ENCODE results near the gene OR14J1.
"Not testable (repeated sequence)": the region's sequence is repeated elsewhere in the genome, so short reads cannot be mapped to it uniquely, and the experiment has no call there.

OR14J1 gene

DNA sequence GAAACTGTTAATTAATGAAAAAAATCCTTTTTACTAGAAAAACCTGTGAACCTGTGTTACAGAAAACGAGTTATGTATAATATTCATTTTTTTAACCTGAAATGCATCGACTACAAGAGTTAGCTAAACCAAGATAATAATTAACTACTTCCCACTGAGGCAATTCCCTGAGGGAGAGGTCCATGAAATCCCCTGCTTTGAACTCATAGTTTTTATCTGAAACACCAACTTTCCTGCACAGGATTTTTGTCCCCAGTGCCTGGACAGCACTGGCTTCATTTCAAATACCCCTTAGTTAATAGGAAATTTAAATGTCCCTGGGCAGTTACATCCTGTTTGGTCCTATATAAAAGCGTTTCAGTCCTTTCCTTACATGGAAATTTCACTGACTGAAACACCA, at the start of gene OR14J1:
TSS of gene OR14J1 (plus strand) at position 386 of the 400 bp plus-strand sequence. CDS start 4,989 bp downstream, outside the sequence.
- DNase-seq (ENCODE audit: low read depth in 2 of 2) = no peak

DNA sequence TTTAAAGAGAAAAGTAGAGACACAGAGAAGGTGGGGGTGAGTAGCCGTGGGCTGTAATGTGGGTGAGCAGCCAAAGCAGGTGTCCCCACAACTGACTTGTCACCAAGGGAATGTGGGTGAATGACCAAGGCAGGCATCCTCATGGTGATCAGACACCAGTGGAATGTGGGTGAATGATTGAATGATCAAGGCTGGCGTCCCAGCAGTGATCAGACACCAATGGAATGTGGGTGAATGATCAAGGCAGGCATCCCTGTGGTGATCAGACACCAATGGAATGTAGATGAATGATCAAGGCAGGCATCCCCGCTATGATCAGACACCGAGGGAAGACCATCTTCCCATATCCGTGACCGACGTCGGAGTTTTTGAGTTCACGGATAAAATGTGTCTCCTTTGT, 49.8 kb upstream of the OR14J1 start:
- DNase-seq (ENCODE audit: low read depth in 2 of 2) = no peak

DNA sequence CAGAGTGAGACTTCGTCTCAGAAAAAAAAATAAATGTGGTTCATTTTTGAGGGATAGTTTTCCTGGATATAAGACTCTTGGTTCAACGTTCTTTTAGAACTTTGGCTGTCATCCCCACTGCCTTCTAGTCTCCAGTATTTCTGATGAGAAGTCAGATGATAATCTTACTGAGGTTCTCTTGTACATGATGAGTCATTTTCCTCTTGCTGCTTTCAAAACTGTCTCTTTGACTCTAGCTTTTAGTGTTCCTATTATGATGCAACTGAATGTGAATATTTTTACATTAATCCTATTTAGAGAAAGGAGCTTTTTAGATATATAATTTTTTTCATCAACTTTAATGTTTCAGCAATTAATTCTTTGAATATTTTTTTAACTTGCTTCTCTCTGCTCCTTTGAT, 46.0 kb upstream of the OR14J1 start:
- DNase-seq (ENCODE audit: low read depth in 2 of 2) = no peak

- DNase-seq (ENCODE audit: low read depth in 2 of 2) = no peak
Measured at GRCh38 chr6:29259721-29260120, 41.8 kb upstream of the OR14J1 start.

DNA sequence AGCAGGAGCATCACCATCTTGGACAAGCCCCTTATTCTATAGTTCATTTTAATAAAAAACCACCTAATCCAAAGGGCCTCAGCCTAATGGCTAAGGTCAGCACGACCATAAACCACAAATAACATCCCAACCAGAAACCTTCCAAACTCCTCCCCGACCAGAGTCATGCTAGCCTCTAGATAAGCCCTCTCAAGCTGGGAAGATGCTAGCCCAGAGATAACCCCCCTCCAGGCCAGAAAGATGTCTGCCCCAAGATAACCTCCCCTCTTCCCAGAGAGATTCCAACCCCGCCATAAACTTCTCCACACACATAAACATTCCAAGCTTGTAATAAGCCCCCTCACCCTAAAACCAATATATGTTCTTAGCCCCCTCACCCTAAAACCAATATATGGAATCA, 38.5 kb upstream of the OR14J1 start:
- no peak for DNase-seq (ENCODE audit: low read depth in 2 of 2)

- DNase-seq (ENCODE audit: low read depth in 2 of 2) = no peak
Measured at GRCh38 chr6:29294499-29294914, 7.0 kb upstream of the OR14J1 start.

DNA sequence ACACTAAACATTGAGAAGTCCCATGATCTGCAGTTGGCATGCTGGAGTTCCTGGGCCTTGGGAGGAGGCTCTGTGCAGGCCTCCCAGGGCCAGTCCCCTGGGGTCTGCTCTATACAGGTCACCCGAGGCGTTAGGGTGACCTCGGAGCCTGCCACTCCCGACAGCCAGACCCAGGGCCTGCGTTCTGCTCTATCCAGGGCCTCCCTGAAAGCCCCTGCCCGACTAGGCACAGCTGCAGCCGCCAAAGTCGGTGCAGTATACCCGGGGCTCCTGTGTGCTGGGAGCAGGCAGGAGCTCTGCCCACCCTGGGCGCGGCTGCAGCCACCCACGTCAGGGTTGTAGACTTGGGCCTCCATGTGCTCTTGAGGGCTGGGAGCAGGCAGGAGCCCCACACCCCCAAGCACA, 6.3 kb upstream of the OR14J1 start:
- DNase-seq (ENCODE audit: low read depth in 2 of 2) = no peak

- DNase-seq (ENCODE audit: low read depth in 2 of 2) = no peak
Measured at GRCh38 chr6:29295623-29296022, 5.9 kb upstream of the OR14J1 start.

DNA sequence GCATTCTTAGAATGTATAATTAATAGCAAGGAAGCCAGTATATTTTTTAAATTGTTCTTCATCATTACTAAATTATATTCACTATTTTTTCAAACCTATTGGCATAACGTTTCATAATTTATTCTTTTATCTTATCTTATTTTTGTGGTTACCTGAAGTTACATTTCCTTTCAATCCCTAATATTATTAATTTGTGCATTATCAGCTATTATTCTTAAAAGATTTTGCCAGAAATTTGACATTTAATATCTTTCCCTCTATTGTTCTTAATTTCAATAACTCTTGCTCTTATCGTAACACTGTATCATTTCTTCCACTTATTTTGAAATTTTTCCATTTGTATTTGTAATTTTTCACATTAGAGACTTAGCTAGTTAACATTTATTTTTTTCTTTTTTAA, 18.4 kb downstream of the OR14J1 start:
- no peak for DNase-seq (ENCODE audit: low read depth in 2 of 2)

- not testable (repeated sequence) for DNase-seq (ENCODE audit: low read depth in 2 of 2)
Measured at GRCh38 chr6:29323332-29323731, 21.8 kb downstream of the OR14J1 start.

DNA sequence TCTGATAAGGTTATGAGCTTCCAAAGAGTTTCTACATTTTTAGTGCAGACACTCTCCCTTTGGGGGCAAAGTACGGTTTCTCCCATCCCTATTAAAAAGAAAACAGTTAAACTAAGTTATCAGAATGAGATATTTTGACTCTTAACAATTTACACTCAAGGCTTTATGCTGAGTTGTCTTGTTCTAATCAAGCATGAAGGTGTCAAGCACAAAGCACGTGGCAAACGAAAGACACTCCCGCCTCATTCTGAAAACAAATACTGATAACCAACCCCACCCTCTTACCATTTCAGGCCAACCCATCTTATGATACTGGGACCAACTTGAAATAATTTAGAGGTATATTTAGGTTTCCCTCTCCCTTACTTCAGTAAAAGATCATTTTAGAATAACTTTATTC, 24.3 kb downstream of the OR14J1 start:
- DNase-seq (ENCODE audit: low read depth in 2 of 2) = no peak

- no peak for DNase-seq (ENCODE audit: low read depth in 2 of 2)
Measured at GRCh38 chr6:29332676-29333075, 31.2 kb downstream of the OR14J1 start.

GRCh38 chr6:29336269-29336668, 34.8 kb downstream of the OR14J1 start:
- DNase-seq (ENCODE audit: low read depth in 2 of 2) = no peak

DNA sequence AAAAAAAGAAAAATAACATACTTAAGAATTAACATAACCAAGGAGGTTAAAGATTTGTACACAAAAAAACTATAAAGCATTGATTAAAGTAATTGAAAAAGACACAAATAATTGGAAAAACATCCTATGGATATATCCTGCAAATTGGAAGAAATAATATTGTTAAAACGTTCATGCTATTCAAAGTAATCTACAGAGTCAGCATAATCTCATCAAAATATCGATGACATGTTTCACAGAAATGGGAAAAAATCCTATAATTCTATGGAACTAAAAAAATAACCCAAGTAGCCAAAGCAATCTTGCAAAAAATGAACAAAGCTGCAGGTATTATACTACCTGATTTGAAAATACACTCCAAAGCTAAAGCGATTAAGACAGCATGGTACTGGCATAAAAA, 43.9 kb downstream of the OR14J1 start:
- DNase-seq (ENCODE audit: low read depth in 2 of 2) = no peak

- not testable (repeated sequence) for DNase-seq (ENCODE audit: low read depth in 2 of 2)
Measured at GRCh38 chr6:29349348-29349747, 47.8 kb downstream of the OR14J1 start.

DNA sequence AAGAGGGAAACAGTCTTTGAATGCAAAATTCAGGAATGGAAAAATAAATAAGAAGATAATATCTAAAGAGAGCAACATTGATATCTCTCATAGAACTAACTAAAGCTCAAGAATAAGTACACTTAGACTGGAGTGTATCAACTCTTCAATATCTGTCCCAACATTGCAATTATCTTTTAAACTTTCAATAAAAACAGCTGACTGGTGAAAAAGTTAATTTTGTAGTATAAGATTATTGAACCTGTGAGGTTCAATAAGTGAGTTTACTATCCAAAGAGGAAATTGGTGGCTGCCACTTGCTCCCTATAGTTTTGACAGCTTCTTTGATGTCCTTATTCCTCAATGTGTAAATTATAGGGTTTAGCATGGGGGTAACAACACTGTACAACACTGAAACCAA, 53.5 kb downstream of the OR14J1 start:
- DNase-seq (ENCODE audit: low read depth in 2 of 2) = no peak

GRCh38 chr6:29355603-29356002, 54.1 kb downstream of the OR14J1 start:
- DNase-seq (ENCODE audit: low read depth in 2 of 2) = no peak

All from stimulated activated CD8-positive, alpha-beta memory T cell treated with anti-CD3 and anti-CD28 coated beads, Interleukin-2, amount 100 ng/mL, for 48 hours (primary cell).